ENCODE data around the gene NCAM2.
"Not testable (repeated sequence)": the region's sequence is repeated elsewhere in the genome, so short reads cannot be mapped to it uniquely, and the experiment has no call there.

NCAM2 gene

DNA sequence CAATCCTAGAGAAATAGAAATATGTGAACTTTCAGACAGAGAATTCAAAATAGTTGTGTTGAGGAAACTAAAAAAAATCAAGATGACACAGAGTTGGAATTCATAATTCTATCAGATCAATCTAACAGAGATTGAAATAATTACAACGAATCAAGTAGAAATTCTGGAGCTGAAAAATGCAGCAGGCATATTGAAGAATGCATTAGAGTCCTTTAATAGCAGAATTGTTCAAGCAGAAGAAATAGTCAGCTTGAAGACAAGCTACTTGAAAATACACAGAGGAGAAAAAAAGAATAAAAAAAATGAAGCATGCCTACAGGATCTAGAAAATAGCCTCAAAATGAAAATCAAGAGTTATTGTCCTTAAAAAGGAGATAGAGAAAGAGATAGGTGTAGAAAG is 347.1 kb downstream of the NCAM2 start:
- no peak for DNase-seq

DNA sequence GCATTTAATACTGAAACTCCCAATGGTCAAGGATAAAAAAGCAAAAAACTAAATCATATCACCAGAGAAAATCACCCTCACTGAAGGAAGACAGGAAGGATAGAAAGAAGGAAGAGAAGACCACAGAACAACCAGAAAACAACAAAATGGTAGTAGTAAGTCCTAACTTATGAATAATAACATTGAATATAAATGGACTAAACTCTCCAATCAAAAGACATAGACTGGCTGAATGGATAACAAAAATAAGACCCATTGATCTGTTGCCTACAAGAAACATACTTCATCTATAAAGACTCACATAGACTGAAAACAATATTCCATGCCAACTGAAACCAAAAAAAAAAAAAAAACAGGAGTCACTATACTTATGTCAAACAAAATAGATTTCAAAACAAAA is 347.7 kb downstream of the NCAM2 start:
- no peak for DNase-seq

GRCh38 chr21:21366277-21366676 is 368.1 kb downstream of the NCAM2 start:
- DNase-seq = no peak

GRCh38 chr21:21367583-21367982 is 369.4 kb downstream of the NCAM2 start:
- DNase-seq = no peak

DNA sequence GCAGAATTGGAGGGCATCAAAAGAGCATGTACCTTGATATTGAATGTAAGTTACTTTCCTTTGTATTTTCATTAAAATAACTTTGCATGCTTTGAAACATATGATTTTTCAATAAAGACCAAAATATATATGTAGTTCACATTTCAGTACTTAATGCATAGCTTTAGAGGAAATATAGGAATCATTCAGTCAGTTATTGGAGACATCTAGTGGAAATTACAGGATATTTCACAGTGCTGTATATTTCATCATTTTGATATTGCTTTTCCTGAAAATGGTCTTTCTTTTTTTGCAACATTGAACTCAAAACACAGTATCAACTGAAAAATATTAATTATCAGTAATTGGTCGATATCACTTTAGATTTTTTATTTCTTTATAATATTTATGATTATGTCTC is 375.8 kb downstream of the NCAM2 start:
- DNase-seq = no peak

DNA sequence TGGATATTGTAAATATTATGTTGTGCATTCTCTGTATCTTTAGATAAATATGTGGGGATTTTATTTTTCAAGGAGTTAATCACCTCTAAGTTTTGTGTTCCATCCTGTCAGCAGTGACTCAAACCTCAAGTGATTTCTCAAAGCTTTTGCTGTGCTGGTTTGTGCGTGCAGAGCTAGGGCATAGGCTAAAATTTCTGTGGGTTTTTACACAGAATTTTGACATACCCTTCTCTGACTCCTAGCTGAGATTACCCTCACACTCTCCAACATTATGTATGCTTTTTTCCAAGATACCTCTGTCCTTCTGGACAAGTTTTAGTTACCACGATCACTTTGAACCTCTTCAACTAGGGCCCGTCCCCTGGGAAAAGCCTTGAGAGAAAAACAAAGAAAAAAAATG is 384.9 kb downstream of the NCAM2 start:
- no peak for DNase-seq

GRCh38 chr21:21384977-21385376 is 386.8 kb downstream of the NCAM2 start:
- no peak for DNase-seq

DNA sequence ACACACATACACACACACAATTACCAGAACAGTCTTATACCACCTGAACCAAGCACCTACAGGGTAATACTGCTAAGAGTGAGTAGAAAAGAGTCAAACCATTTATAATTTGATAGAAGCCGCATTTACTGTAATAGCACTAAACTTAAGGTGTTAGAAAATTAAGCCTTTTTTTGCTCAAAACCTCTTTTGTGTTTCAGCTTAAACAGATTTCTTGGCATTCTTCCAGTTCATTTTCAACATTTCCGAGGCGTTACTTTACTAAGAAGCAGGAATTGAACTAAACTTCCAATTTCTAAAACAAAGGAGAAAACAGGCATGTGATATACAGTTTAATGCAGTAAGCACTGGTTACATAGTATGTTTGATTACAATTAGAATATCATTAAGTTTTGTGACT is 387.2 kb downstream of the NCAM2 start:
- no peak for DNase-seq

GRCh38 chr21:21387916-21388315 is 389.7 kb downstream of the NCAM2 start:
- DNase-seq = no peak

DNA sequence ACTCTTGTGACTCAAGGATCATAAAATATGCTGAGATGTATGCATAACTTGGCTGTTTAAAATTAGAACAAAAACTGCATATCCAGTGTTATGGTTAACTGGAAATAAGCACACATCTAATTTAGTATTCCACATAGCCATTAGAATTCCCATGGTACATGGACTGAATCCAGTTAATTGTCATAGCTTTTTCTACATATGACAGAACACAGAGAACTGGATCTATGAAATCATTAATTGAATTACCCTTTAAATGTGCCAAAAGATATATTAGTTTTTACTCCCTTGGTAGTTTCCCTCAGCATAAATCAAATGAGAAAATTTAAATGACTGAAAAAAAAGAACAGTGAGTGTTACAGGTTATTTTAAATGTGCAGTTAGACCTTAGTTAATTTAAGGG is 395.9 kb downstream of the NCAM2 start:
- no peak for DNase-seq

DNA sequence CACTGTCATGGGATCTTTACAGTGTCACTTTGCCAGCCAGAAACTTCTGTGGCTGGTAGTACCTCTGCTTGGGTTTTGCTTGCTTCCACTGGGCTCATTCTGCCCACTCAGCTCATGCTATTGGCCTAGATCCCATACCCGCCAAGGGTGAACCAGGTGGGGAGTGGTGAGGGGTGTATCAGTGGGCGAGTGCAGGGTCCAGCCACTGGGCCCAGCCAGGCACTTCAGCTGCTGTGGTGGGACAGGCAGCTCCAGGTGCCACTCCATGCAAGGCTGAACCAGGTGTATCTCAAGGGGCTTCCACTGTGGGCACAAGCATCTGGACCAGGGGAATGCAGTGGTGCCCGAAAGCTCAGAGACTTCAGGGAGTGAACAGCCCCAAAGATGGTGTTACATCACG is 398.2 kb downstream of the NCAM2 start:
- no peak for DNase-seq

DNA sequence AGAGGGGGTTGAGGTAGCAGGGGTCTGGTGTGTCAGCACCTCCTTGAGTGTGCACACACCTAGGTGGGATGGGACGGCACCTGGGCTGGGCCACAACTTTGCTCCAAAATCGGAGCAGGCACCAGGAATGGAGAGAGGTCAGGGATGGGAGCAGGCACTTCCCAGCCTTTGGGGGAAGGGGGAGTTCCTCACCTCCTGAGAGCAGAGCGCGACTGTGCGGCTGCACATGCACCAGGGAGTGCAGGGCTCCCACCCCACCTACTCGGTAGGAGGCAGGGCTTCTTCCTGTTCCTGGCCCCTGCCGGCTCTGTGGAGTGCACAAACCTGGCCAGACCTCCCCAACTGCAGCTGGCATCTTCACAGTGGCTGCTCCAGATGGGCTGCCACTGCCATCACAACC is 399.3 kb downstream of the NCAM2 start:
- no peak for DNase-seq

DNA sequence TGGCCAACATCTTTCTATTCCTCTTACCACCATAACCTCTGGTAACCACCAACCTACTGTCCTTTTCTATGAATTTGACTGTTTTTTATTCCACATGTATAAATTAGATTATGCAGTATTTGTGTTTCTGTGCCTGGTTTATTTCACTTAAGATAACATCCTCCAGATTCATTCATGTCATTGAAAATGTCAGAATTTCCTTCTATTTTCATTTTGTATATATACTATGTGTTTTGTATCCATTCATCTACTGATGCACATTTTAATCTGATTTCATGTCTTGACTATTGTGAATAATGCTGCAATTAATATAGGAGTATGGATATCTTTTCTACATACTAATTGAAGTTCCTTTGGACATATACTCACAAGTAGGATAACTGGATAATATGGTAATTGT is 403.2 kb downstream of the NCAM2 start:
- DNase-seq = no peak

GRCh38 chr21:21402187-21402586 is 404.0 kb downstream of the NCAM2 start:
- DNase-seq = not testable (repeated sequence)

DNA sequence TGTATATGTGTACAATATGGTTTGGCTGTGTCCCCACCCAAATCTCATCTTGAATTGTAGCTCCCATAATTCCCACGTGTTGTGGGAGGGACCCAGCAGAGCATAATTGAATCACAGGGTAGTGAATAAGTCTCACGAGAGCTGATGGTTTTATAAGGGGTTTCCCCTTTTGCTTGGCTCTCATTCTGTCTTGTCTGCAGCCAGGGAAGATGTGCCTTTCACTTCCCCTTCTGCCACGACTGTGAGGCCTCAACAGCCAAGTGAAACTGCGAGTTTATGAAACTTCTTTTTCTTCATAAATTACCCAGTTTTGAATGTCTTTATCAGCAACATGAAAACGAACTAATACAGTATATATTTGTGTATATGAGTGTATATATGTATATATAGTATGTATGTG is 406.1 kb downstream of the NCAM2 start:
- not testable (repeated sequence) for DNase-seq

DNA sequence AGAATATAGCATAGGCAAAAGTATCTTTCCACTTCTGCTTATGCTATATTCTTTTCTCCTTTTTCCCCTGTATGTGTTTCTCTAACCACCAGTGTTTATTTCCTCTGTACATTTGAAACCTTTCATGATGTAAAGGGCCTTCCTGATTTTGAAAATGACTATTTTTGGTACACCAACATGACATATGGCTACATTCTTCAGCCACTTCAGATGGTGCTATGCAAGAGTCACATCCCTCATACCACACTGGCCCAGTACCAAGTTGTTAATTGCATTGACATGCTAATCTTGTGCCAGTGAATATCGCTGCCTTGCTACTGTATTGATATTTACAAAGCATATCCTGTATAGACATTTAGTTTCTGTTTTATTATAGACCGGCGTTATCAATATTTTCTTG is 408.7 kb downstream of the NCAM2 start:
- no peak for DNase-seq

GRCh38 chr21:21412096-21412495 is 413.9 kb downstream of the NCAM2 start:
- DNase-seq = no peak

- no peak for DNase-seq
Observed at GRCh38 chr21:21415741-21416140, 417.5 kb downstream of the NCAM2 start.

- no peak for DNase-seq
Observed at GRCh38 chr21:21434944-21435343, 436.7 kb downstream of the NCAM2 start.

GRCh38 chr21:21436012-21436534 is 437.9 kb downstream of the NCAM2 start:
- no peak for DNase-seq

GRCh38 chr21:21439761-21440160 is 441.6 kb downstream of the NCAM2 start:
- no peak for DNase-seq

DNA sequence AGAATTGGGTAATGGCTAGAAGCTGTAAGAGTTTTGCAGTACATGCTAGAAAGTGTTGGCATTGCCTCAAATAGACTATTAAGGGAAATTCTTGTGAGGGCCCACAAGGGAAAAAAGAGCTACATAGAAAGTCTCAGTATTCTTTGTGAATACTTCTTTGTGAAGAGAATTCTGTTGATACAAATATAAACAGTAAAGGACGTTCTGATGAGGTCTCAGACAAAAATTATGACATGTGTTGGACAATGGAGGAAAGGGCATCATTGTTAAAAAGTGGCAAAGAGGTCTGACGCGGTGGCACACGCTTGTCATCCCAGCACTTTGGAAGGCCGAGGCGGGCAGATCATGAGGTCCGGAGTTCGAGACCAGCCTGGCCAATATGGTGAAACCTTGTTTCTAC is 458.9 kb downstream of the NCAM2 start:
- no peak for DNase-seq

- no peak for DNase-seq
Observed at GRCh38 chr21:21458124-21458631, 460.0 kb downstream of the NCAM2 start.

GRCh38 chr21:21460979-21461378 is 462.8 kb downstream of the NCAM2 start:
- DNase-seq = no peak

- no peak for DNase-seq
Observed at GRCh38 chr21:21463456-21463855, 465.2 kb downstream of the NCAM2 start.

DNA sequence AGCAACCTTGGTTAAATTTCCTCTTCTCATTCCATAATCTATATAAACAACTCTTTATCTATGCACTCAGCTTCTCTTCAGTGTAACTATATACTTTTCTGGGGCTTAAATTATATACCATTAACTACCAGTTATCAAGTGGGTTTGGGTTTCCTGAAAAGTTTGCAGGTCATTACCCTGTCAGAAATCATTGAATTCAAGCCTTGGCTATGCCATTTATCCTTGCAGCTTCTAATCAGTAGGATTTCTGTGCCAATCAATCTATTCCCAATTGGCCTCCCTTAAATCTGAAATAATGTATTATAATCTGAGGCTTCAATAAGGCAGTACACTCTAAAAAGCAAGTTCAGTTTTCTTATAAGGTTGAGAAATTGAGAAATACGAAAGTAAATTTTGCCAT is 466.5 kb downstream of the NCAM2 start:
- no peak for DNase-seq

Data from GF-D8 (cell line).